Progenitor cell of endocrine pancreas (in vitro differentiated cells): ENCODE measurements around the gene FAM3B. TPM values are rescaled to one million over a fixed set of nuclear protein-coding genes. Genes with fewer than 3 reads are reported as not detected.

ENCODE experiments used
- DNase-seq: peaks from one replicate; pipeline ENCODE4 v3.0.0; 2021; ENCODE audit warnings: low spot score; ENCODE audit not compliant: unreplicated experiment
- H3K27ac Mint-ChIP-seq: 2 replicates; pipeline ENCODE4 v1.8.0; 2021; ENCODE audit warnings: mild to moderate bottlenecking, moderate library complexity, mixed read lengths
- H3K27me3 Mint-ChIP-seq: 2 replicates; pipeline ENCODE4 v1.8.0; 2021; ENCODE audit warnings: mixed read lengths
- H3K36me3 Mint-ChIP-seq: 2 replicates; pipeline ENCODE4 v1.8.0; 2022; ENCODE audit warnings: mixed read lengths; ENCODE audit not compliant: insufficient read depth
- H3K4me1 Mint-ChIP-seq: 2 replicates; pipeline ENCODE4 v1.8.0; 2021; ENCODE audit warnings: low read depth, mixed read lengths
- H3K4me3 Mint-ChIP-seq: 2 replicates; pipeline ENCODE4 v1.8.0; 2021; ENCODE audit warnings: low read depth, mild to moderate bottlenecking, moderate library complexity, mixed read lengths
- H3K9me3 Mint-ChIP-seq: 2 replicates; pipeline ENCODE4 v1.8.0; 2021; ENCODE audit warnings: low read depth, mixed read lengths
- total RNA-seq: library from RNA; stranded (reverse); gene quantifications from 2 replicates; pipeline ENCODE4 v1.2.1, GENCODE V29; 2021
- TF ChIP-seq, protein P1 (sequence below): fragments of 200-600 bp; sonication (generic); IDR thresholded peaks from one replicate; pipeline ENCODE4 v1.5.0; 2021; ENCODE audit warnings: antibody characterized with exemption, mild to moderate bottlenecking; ENCODE audit not compliant: unreplicated experiment

FAM3B gene
- total RNA-seq, 1 donor from 2014 or later: 8.2 TPM

DNA sequence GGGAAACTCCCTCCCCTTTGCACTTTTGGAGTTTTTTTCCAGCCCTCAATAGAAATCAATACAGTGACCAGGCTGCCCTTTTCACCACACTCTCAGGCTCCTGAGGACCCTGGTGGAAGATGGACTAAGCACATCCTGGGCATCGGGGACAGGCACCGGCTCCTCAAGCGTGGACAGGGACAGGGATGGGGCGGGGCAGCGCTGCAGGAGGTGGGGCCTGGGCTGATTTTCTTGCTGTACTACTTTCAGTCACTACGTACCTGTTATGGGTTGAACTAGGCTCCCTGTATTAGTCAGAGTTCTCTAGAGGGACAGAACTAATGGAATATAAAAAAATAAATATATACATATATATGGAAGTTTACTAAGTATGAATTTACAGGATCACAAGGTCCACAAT lies 47.7 kb downstream of the FAM3B start:
- H3K4me1 Mint-ChIP-seq: peaks cover 3% of the 10 kb centered on the region
- DNase-seq: no peak

DNA sequence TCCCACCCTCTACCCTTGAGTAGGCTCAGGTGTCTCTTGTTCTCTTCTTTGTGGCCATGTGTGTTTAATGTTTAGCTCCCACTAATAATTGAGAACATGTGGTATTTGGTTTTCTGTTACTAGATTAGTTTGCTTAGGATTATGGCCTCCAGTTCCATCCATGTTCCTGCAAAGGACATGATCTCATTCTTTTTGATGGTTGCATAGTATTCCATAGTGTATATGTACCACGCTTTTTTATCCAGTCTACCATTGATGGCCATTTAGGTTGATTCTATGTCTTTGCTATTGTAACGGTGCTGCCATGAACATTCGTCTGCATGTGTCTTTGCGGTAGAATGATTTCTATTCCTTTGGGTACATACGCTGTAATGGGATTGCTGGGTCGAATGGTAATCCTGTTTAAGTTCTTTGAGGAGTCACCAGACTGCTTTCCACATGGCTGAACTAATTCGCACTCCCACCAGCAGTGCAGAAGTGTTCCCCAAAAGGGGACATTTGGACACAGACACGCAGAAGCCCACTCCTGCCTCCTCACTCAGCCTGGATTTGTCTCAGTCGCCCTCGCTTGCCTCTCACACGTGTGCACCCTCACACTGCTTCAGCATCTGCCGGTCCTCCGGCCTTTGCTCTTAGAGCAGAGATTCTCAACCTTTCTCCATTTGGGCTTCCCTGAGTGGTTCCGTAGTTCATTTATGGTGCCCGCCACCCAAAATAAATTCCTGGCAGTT lies 48.9 kb downstream of the FAM3B start:
- DNase-seq: no peak
- H3K4me3 Mint-ChIP-seq: no peak overlapping the region
- peaks cover 3% of the 10 kb centered on the region for H3K4me1 Mint-ChIP-seq
- no peaks in the 10 kb centered on the region for H3K36me3 Mint-ChIP-seq
- no peak overlapping the region for H3K27ac Mint-ChIP-seq
- TF ChIP-seq, protein P1, sequence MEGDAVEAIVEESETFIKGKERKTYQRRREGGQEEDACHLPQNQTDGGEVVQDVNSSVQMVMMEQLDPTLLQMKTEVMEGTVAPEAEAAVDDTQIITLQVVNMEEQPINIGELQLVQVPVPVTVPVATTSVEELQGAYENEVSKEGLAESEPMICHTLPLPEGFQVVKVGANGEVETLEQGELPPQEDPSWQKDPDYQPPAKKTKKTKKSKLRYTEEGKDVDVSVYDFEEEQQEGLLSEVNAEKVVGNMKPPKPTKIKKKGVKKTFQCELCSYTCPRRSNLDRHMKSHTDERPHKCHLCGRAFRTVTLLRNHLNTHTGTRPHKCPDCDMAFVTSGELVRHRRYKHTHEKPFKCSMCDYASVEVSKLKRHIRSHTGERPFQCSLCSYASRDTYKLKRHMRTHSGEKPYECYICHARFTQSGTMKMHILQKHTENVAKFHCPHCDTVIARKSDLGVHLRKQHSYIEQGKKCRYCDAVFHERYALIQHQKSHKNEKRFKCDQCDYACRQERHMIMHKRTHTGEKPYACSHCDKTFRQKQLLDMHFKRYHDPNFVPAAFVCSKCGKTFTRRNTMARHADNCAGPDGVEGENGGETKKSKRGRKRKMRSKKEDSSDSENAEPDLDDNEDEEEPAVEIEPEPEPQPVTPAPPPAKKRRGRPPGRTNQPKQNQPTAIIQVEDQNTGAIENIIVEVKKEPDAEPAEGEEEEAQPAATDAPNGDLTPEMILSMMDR: no peak
- H3K9me3 Mint-ChIP-seq: no peaks in the 10 kb centered on the region
- peaks cover 29% of the 10 kb centered on the region for H3K27me3 Mint-ChIP-seq

More for the DNA sequence above, 47.7 kb downstream of the FAM3B start:
- TF ChIP-seq, protein P1: no peak
- Mint-ChIP-seq H3K9me3 (no peaks in the 10 kb centered on the region), H3K36me3 (no peaks in the 10 kb centered on the region), H3K27ac (no peak overlapping the region), H3K27me3 (peaks cover 24% of the 10 kb centered on the region), H3K4me3 (no peak overlapping the region)

DNA sequence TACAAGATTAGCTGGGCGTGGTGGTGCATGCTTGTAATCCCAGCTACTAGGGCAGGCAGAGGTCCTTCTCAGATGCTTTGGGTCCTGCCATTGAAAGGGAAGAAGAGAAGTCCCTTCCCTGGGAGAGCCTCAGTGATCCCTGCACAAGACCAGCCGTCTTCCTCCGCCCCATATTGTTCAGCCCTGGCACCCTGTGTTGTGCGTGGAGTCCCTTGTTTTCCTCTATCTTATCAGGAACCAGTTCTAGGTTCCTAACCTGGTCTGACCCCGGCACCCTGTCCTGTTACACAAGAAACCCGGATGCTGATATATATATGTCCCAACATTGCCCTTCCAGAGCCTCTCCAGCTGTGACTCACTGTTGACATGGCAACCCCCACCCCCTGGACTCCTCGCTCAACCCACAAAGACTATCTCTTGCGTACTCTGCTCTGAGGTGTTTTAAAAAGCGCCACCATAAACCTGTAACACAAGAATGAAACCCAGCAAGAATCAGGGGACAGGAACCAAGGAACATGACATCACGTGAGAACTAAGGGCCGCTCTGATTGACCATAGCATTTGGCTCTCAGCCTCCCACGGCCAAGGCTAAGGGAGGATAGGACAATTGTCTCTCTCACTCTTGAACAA lies 50.0 kb downstream of the FAM3B start:
- Mint-ChIP-seq H3K4me3 (no peak overlapping the region), H3K9me3 (no peaks in the 10 kb centered on the region), H3K27me3 (peaks cover 31% of the 10 kb centered on the region)

DNA sequence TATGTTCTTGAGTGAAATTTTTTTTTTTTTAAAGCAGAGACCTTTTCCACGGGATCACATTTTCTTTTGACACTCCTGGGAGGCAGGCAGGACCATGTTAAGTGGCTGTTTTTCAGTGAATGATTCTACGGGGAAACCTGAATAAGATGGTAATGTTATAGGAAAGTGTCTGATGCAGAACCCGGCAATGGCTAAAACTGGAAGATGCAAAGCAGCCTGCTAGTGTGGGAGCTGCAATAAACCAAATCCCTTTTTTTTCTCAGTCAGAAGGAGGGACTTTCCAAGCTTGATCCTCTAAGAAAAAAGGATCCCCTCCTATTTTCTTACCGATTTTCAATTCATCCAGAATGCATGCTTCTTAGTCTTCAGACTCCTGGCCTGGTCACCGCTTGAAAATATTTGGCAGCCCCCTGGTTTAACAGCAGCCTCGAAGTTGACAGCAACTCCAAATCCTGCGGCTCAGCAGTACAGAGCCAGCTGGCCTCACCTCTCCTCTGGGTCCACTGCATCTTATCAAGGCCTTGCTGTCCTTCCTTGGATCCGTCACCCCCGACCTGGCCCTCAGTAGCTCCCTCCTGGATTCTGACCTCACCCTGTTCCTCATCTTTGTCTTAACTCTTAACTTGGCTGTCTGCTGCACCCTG lies 50.8 kb downstream of the FAM3B start:
- DNase-seq: no peak
- H3K36me3 Mint-ChIP-seq: no peaks in the 10 kb centered on the region
- TF ChIP-seq, protein P1: no peak
- H3K27me3 Mint-ChIP-seq: peaks cover 28% of the 10 kb centered on the region
- H3K4me3 Mint-ChIP-seq: no peak overlapping the region
- H3K4me1 Mint-ChIP-seq: peaks cover 3% of the 10 kb centered on the region
- H3K9me3 Mint-ChIP-seq: no peaks in the 10 kb centered on the region
- H3K27ac Mint-ChIP-seq: no peak overlapping the region

More for the DNA sequence above, 50.0 kb downstream of the FAM3B start:
- no peak overlapping the region for H3K27ac Mint-ChIP-seq
- TF ChIP-seq, protein P1: no peak
- peaks cover 3% of the 10 kb centered on the region for H3K4me1 Mint-ChIP-seq
- no peak for DNase-seq
- H3K36me3 Mint-ChIP-seq: no peaks in the 10 kb centered on the region

DNA sequence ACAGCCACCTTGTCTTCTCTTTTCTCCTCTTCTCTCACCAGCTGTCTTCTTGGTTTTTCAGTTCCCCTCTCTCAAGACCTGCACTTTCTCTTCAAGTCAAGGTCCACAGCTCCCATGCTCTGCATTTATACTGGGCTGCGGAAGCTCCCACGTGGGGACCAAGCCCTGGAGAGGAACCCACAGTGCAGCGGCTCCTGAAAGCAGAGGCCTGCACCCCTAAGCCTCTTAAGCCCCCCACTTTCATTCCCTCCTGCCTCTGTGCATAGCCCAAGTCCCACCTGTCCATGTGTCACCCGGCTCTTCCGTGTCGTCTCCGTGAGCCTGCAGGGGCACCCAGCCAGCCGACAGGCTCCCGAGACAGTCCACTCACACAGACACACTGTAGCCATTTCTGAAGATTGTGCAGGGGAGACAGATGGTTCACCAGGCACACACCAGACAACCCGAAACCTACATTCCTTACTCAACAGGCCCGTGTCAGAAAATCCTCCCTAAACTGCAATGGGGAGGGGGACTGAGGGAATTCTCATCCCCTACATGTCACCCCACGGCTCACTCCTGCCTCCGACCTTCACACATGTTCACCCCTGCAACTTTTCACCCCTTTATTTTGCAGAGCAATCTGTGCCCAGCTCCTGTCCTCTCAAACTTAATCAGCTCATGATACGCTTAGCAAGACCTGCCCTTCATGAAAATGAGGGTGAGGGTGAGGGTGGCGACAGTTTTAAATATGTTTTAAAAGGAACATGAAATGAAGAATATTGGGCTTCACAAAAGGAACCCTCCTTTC lies 51.5 kb downstream of the FAM3B start:
- Mint-ChIP-seq H3K4me1 (peaks cover 3% of the 10 kb centered on the region), H3K27ac (no peak overlapping the region), H3K36me3 (no peaks in the 10 kb centered on the region), H3K9me3 (no peaks in the 10 kb centered on the region), H3K27me3 (peaks cover 28% of the 10 kb centered on the region), H3K4me3 (no peak overlapping the region)
- TF ChIP-seq, protein P1: no peak
- DNase-seq: no peak
